ENCODE results near the gene LCE3E.

DNA sequence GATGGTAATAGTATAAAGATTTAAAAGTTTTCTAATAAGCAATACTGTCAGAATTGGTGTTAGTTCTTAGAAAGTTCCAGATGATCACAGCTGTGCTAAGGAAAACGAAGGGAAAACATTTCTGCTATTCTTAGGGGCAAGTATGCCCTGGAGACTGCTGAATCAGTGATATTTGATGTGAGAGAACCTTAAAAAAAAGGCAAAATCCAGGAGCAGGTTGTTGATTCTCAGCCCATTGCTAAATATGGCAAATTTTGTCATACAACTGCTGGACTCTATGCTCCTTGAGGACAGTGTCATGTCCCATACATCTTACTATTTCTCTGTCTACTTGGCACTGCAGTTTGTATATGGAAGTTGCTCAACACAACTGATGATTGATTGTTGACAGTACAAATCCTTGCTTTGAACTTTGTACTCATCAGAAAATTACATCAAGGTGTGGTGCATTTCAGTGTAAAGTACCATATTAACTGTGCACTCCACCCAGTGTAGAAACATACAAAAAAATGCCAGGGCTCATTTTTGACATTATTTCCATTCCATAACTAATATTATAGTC is 41.4 kb downstream of the LCE3E start:
- TF ChIP-seq, protein P1, sequence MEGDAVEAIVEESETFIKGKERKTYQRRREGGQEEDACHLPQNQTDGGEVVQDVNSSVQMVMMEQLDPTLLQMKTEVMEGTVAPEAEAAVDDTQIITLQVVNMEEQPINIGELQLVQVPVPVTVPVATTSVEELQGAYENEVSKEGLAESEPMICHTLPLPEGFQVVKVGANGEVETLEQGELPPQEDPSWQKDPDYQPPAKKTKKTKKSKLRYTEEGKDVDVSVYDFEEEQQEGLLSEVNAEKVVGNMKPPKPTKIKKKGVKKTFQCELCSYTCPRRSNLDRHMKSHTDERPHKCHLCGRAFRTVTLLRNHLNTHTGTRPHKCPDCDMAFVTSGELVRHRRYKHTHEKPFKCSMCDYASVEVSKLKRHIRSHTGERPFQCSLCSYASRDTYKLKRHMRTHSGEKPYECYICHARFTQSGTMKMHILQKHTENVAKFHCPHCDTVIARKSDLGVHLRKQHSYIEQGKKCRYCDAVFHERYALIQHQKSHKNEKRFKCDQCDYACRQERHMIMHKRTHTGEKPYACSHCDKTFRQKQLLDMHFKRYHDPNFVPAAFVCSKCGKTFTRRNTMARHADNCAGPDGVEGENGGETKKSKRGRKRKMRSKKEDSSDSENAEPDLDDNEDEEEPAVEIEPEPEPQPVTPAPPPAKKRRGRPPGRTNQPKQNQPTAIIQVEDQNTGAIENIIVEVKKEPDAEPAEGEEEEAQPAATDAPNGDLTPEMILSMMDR (IDR thresholded peaks at IDR 0.05), result no peak
- no peak for TF ChIP-seq POLR2AphosphoS5 (IDR thresholded peaks at IDR 0.05)

Data from prostate gland (tissue), 2 donors.